Aorta (tissue), 5 donors: ENCODE measurements around the gene MATCAP1. TPM values are rescaled to one million over a fixed set of nuclear protein-coding genes. Genes with fewer than 3 reads are reported as not detected.
A peak's percentile ranks its signal among the peaks of the same experiment; 100 is the strongest.

Source experiments
- ATAC-seq: fragments of 200-7000 bp; cut with Tn5 transposase; one replicate; pipeline ENCODE4 v1.9.1; 2022; ENCODE audit warnings: moderate library complexity; ENCODE audit not compliant: low FRiP score
- DNase-seq, 2 donors: peaks; one replicate each; pipeline ENCODE4 v3.0.0-alpha.2; 2020
- H3K27ac ChIP-seq, 2 donors: one replicate each; pipeline ENCODE4 v1.5.1; 2013; ENCODE audit warnings: low read length in 2 of 2, mild to moderate bottlenecking in 2 of 2, moderate library complexity in 2 of 2, control low read depth in 1 of 2, inconsistent platforms in 1 of 2, low read depth in 1 of 2
- H3K27me3 ChIP-seq, 2 donors: one replicate each; pipeline ENCODE4 v1.6.1; 2013; ENCODE audit warnings: control low read depth in 1 of 2, low read length in 1 of 2, mild to moderate bottlenecking in 1 of 2, moderate library complexity in 1 of 2; ENCODE audit not compliant: insufficient read depth in 2 of 2, control insufficient read depth in 1 of 2
- H3K36me3 ChIP-seq, 2 donors: one replicate each; pipeline ENCODE4 v1.6.1; 2013; ENCODE audit warnings: control low read depth in 1 of 2, low read length in 1 of 2, mild to moderate bottlenecking in 1 of 2; ENCODE audit not compliant: insufficient read depth in 2 of 2, control insufficient read depth in 1 of 2
- H3K4me1 ChIP-seq, 2 donors: one replicate each; pipeline ENCODE4 v1.6.1; 2013; ENCODE audit warnings: low read length in 2 of 2, control low read depth in 1 of 2, mild to moderate bottlenecking in 1 of 2, moderate library complexity in 1 of 2; ENCODE audit not compliant: insufficient read depth in 2 of 2, control insufficient read depth in 1 of 2
- H3K4me3 ChIP-seq, 2 donors: one replicate each; pipeline ENCODE4 v1.5.1; 2013; ENCODE audit warnings: low read length in 2 of 2, control low read depth in 1 of 2, mild to moderate bottlenecking in 1 of 2
- H3K9me3 ChIP-seq: one replicate; pipeline ENCODE4 v1.6.1; 2013; ENCODE audit warnings: mild to moderate bottlenecking, low read length; ENCODE audit not compliant: control insufficient read depth
- WGBS, 2 donors: extraction: QIAGEN DNeasy Blood & Tissue Kit; methylation state at CpG; one replicate each; pipeline ENCODE4 v1.1.7; 2013; 5-methylcytosine and 5-hydroxymethylcytosine counted together
- intact Hi-C, 2 donors: fragments of 100-400 bp; cut with DNase I; formaldehyde crosslinking; loops; one replicate each; pipeline versions ENCODE4 v1.14.2 to v1.15.0; 2022
- polyA plus RNA-seq, 2 donors: library from polyadenylated mRNA; stranded (reverse); fragments of 200-250 nt; gene quantifications; one replicate each; pipeline ENCODE4 v1.2.3, GENCODE V29; 2013
- total RNA-seq, 2 donors: library from RNA; stranded (reverse); fragmentation: NEBNext Ultra II Directional; extraction: Animal tissue kit (Norgen Biotek cat#: 25700); gene quantifications; one replicate each; pipeline ENCODE4 v1.2.1, GENCODE V29; 2021
- donor health status: healthy with polysubstance abuse.
- donor health status: Bipolar disorder and iron deficiency.
- donor health status: DM: no; HTN: no; CAD: no.
- donor health status: DM: no; HTN: no; CAD: no.
- donor health status: DM: yes; HTN: yes; CAD: no.

The MATCAP1 gene
- total and polyA plus RNA-seq, 4 donors: 3.0 to 45.7 (median 25.9) TPM

DNA sequence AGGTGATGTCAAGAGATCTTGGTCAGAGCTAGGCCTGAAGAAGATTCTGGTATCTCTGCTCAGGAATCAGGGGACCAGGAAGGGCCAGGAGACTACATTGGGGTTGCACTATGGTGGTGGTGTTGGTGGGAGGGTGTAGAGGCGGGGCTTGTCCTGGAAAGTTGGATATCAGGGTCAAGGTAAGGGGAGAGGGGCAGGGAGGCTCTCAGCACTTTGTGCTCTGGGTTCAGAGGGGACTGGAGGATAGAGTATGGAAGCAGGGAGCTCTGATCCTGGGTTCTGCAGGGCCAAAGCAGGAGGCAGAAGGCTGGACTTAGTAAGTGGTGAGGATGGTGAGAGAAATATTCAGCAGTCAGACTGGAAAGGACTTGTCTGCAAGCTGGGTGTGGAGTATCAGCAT lies 10.4 kb downstream of the MATCAP1 start:
- Histone ChIP-seq H3K27ac (peak overlapping the region in 1 of 2 donors; percentile 90), H3K27me3 (peaks cover 0 to 2% of the 10 kb centered on the region in 2 donors), H3K36me3 (no peaks in the 10 kb centered on the region), H3K9me3 (no peaks in the 10 kb centered on the region), H3K4me3 (peak overlapping the region in 1 of 2 donors; percentile 0), H3K4me1 (no peaks in the 10 kb centered on the region)
- WGBS, 2 donors: 93 to 100% methylated on average over 1 of the region's 1 CpG
- ATAC-seq (no peak), DNase-seq (no peak)
- intact Hi-C loops: no loop called here

DNA sequence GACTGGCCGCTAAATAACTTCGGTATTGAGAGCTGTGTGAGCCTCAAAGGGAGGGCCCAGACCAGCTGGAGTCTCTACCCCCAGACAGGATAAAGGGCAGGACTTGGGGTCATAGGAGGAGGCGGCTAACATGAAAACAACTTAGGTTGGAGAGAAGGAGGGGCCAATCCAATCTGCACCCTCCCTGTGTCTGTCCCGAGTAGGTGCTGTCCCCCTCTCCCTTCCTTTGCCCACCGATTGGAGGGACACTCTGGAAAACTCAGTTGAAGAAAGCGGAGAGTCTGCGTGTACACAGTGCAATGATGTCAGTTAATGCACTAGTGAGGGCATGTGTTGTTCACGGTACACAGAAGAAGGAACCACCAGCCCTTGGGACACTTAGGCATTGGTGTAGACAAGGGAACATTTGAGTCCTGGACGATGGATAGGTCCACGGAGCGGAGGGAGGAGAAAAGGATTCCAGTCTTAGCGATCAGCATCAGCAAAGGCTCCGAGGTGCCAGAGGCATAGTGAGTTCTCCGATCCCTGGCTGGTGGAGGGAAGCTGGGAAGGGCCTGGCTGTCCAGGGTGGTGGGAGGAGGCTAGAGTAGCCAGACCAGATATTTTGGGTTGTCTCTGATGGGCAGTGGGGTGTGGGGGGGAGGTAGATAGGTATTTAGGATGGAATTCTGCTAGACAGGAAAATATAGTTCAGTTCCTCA lies 12.7 kb downstream of the MATCAP1 start:
- no peaks in the 10 kb centered on the region for H3K27me3 ChIP-seq
- 35 to 48% methylated on average over 14 of the region's 14 CpGs for WGBS, 2 donors
- no peaks in the 10 kb centered on the region for H3K36me3 ChIP-seq
- peak overlapping the region; percentile 68 to 78 for H3K27ac ChIP-seq
- ATAC-seq: peak; percentile 9
- no peaks in the 10 kb centered on the region for H3K9me3 ChIP-seq
- intact Hi-C loops: no loop called here
- no peaks in the 10 kb centered on the region for H3K4me1 ChIP-seq
- peak overlapping the region in 1 of 2 donors; percentile 22 for H3K4me3 ChIP-seq
- no peak for DNase-seq

DNA sequence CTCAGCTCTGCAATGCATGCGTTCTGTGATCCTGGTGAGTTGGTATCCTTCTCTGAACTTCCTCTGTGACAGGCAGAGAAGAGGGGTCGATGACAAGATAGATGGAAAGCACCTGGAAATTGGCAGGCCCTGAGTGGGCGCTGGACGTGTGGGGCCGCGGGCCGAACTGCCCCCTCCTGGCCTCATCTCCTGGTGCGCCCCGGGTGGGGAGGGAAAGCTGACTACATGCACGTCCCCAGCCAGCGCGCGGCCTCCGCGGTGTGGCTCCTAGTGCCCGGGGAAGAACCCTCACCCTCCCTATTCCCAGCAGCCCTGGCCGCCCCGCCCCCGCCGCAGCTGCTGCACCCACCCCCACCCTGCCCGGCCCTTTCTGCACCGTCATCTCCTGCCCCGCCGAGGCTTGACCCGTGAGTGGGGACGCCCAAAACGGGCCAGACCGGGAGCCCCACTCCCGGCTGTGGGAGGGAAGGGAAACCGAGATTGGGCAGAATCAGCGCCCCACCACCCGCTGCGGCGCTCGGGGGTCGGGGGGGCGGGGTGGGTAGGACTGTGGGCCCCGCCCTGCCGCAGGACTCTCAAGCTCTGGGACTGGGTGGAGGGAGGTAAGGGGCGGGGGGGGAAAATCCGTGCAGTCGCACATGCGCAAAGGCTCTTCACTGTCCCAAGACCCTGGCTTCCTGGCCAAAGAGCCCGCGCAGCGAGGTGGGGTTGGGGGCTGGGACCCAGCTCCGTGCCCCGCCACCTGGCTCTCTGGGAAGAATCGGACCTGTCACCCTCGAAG lies 13.4 kb downstream of the MATCAP1 start, which contains the start of gene NOL3:
NOL3 (plus strand) TSS at position 371 of the 781 bp plus-strand sequence.
- H3K4me3 ChIP-seq: peak within 1 kb of the TSS; percentile 34 to 43
- no peaks in the 10 kb centered on the region for H3K27me3 ChIP-seq
- WGBS, 2 donors: 1 to 2% methylated on average over 40 to 50 of the region's 50 CpGs
- H3K36me3 ChIP-seq: no peaks in the 10 kb centered on the region
- H3K4me1 ChIP-seq: no peaks in the 10 kb centered on the region
- no peaks in the 10 kb centered on the region for H3K9me3 ChIP-seq
- DNase-seq (peak; percentile 94 to 95), ATAC-seq (peak; percentile 81)
- peak within 1 kb of the TSS; percentile 68 to 82 for H3K27ac ChIP-seq
- intact Hi-C loops: no loop called here

DNA sequence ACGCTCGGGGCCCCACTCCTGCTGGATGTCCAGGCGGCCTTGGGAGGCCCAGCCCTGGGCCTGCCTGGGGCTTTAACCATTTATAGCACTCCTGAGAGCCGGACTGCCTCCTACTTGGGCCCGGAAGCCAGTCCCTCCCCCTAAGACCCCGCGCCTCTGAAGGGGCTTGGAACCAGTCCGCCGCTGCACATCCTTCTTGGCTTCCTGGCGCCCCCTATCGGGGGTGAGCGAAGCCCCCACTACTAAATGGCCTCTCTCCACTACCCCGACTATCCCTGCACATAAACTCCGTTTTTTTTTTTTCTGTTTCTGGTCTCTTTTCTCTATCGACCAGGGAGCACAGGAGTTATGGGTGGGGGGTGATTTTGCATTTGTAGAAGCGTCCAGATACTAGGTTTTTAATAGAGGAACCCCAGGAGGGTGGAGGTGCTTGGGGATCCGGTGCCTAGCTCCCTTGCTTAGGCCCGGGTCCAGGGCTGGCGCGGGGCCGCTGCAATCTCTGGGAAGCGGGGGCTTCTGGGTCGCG lies 14.1 kb downstream of the MATCAP1 start:
- no peak for ATAC-seq
- Histone ChIP-seq H3K27me3 (no peaks in the 10 kb centered on the region), H3K27ac (peak overlapping the region; percentile 68 to 82), H3K36me3 (no peaks in the 10 kb centered on the region), H3K4me3 (peak overlapping the region; percentile 34 to 43), H3K4me1 (no peaks in the 10 kb centered on the region), H3K9me3 (no peaks in the 10 kb centered on the region)
- WGBS, 2 donors: 9 to 11% methylated on average over 24 of the region's 24 CpGs
- intact Hi-C loops: no loop called here
- no peak for DNase-seq

DNA sequence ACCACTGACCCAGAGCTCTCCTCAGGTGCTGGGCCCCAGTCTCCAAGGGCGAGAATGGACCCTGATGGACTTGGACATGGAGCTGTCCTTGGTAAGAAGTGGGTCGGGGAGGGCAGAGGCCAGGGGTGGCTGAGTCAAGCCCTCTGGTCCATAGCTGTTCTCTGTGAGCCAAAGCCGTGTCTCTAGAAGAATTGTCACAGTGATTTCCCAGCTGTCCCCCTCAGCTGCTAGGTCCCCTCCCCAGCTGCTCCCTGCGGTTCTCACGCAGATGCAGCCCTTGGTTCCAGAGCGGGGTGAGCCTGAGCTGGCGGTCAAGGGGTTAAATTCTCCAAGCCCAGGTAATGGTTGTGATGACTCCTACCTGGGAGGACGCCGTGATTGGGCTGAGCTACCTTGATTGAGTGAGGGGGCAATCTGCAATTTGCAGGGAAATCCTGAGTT lies 14.7 kb downstream of the MATCAP1 start:
- 71 to 77% methylated on average over 9 of the region's 9 CpGs for WGBS, 2 donors
- H3K4me3 ChIP-seq: no peak overlapping the region
- ATAC-seq: no peak
- H3K27me3 ChIP-seq: no peaks in the 10 kb centered on the region
- no peak for DNase-seq
- no peaks in the 10 kb centered on the region for H3K4me1 ChIP-seq
- H3K36me3 ChIP-seq: no peaks in the 10 kb centered on the region
- intact Hi-C loops: no loop called here
- H3K27ac ChIP-seq: no peak overlapping the region
- no peaks in the 10 kb centered on the region for H3K9me3 ChIP-seq

DNA sequence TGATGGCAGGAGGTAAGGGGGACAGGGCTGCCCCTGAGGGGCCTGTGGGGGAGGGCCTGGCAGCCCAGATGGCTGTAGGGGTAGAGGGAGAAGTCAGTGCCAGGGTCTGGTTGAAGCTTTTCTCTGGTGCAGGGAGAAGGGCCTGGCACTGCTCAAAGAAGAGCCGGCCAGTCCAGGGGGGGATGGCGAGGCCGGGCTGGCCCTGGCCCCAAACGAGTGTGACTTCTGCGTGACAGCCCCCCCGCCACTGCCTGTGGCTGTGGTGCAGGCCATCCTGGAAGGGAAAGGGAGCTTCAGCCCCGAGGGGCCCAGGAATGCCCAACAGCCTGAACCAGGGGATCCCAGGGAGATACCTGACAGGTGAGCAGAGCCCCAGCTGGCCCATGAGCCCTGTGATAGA lies 16.2 kb downstream of the MATCAP1 start:
- ATAC-seq: no peak
- no peaks in the 10 kb centered on the region for H3K27me3 ChIP-seq
- 93 to 96% methylated on average over 7 of the region's 7 CpGs for WGBS, 2 donors
- no peaks in the 10 kb centered on the region for H3K9me3 ChIP-seq
- no peaks in the 10 kb centered on the region for H3K36me3 ChIP-seq
- no peak overlapping the region for H3K27ac ChIP-seq
- H3K4me1 ChIP-seq: no peaks in the 10 kb centered on the region
- intact Hi-C loops: no loop called here
- H3K4me3 ChIP-seq: no peak overlapping the region
- DNase-seq: no peak

DNA sequence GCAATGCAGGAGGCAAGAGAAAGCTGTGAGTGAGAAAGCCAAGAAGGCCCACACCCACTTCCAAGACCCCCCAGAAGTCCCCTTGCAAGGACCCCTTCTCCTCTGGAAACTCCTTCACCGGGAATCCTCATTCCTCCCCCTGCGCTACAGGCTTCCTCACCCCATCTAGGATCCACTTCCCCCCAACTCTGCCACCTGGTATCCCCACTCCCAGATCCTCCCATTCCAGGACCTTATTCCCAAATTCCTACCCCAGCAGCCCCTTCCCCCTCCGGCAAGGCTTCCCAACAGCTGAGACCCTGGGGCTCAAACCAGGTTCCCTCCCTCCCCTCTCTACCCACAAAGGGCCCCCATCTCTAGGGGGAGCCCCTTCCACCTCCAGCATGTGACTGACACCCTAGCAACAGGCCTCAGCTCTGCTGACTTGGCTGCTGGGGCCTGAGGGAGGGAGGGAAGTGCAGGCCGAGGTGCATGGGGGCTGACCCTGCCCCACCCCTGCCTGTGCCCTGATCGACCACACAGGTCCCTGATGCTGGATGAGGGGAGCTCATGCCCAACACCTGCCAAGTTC lies 17.1 kb downstream of the MATCAP1 start:
- no peak overlapping the region for H3K4me3 ChIP-seq

DNA sequence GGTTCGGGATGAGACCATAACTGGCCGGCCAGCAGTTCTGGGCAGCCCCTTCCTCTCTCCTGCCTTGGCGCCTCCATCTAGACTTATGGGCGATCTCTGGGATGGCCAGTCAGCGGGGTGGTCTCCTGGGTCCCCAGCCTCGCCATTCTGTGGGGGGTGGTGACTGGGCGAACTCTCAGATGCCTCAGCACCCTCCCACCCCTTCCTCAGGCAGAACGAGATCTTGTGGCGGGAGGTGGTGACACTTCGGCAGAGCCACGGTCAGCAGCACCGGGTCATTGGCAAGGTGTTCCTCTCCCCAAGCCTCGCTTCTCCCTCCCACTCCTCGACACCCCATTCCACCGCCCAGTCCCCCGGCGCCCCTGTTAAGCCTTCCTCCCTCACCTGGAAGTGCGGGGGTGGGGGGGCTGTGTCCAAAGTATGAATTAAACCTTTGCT lies 17.6 kb downstream of the MATCAP1 start:
- 65 to 71% methylated on average over 18 of the region's 18 CpGs for WGBS, 2 donors
- no peak for ATAC-seq
- Histone ChIP-seq H3K4me1 (no peaks in the 10 kb centered on the region), H3K27me3 (no peaks in the 10 kb centered on the region), H3K36me3 (no peaks in the 10 kb centered on the region), H3K4me3 (no peak overlapping the region), H3K9me3 (no peaks in the 10 kb centered on the region), H3K27ac (no peak overlapping the region)
- intact Hi-C loops: no loop called here
- no peak for DNase-seq

More for the DNA sequence above, 17.1 kb downstream of the MATCAP1 start:
- intact Hi-C loops: no loop called here
- Histone ChIP-seq H3K4me1 (no peaks in the 10 kb centered on the region), H3K27me3 (no peaks in the 10 kb centered on the region), H3K9me3 (no peaks in the 10 kb centered on the region), H3K36me3 (no peaks in the 10 kb centered on the region), H3K27ac (no peak overlapping the region)
- ATAC-seq: no peak
- 95 to 96% methylated on average over 5 of the region's 5 CpGs for WGBS, 2 donors
- DNase-seq: no peak
